H1 (cell line): Measurements from ENCODE around the gene LRRC49. TPM values are rescaled to one million over a fixed set of nuclear protein-coding genes. Genes with fewer than 3 reads are reported as not detected.

Source experiments
- CTCF ChIA-PET: fragments of 300-600 bp; sonication (Branson Sonifier 250); formaldehyde crosslinking; loops from one replicate; lab custom pipeline; 2021; ENCODE audit not compliant: partially characterized antibody; lab: Charles Lee
- POLR2A ChIA-PET: fragments of 300-600 bp; sonication (Branson Sonifier 250); formaldehyde crosslinking; loops from one replicate; lab custom pipeline; 2021; ENCODE audit warnings: inconsistent platforms; ENCODE audit not compliant: partially characterized antibody; lab: Charles Lee
- DNase-seq, 2 experiments: peaks; one replicate each; pipeline versions ENCODE4 v3.0.0 to v3.0.0-alpha.2; 2010 to 2022; ENCODE audit warnings: low spot score in 2 of 2, low read depth in 1 of 2, mixed read lengths in 1 of 2
- FAIRE-seq: peaks from 2 replicates; lab custom pipeline; 2011; peaks lifted over from hg19 to GRCh38; lab: Jason Lieb, UNC
- H2AFZ ChIP-seq: 2 replicates; pipeline ENCODE4 v1.8.1; 2012; ENCODE audit warnings: low read length, inconsistent platforms
- H2AK5ac ChIP-seq: 2 replicates; pipeline ENCODE4 v1.6.1; 2013; ENCODE audit warnings: low read depth, low read length
- H2BK120ac ChIP-seq: replicated peaks from 2 replicates; pipeline ENCODE3; 2013; ENCODE audit warnings: low read depth, low read length, inconsistent platforms
- H2BK12ac ChIP-seq: 2 replicates; pipeline ENCODE4 v1.6.1; 2013; ENCODE audit warnings: low read depth, low read length
- H2BK15ac ChIP-seq: 2 replicates; pipeline ENCODE4 v1.6.1; 2013; ENCODE audit warnings: low read length
- H2BK20ac ChIP-seq: 2 replicates; pipeline ENCODE4 v1.6.1; 2013; ENCODE audit warnings: low read length
- H2BK5ac ChIP-seq: 2 replicates; pipeline ENCODE4 v1.6.1; 2013; ENCODE audit warnings: low read depth, low read length
- H3K14ac ChIP-seq: 2 replicates; pipeline ENCODE4 v1.6.1; 2013; ENCODE audit warnings: inconsistent platforms; ENCODE audit not compliant: insufficient read length
- H3K18ac ChIP-seq: 2 replicates; pipeline ENCODE4 v1.6.1; 2013; ENCODE audit warnings: low read length; ENCODE audit errors: extremely low read depth
- H3K23ac ChIP-seq: 2 replicates; pipeline ENCODE4 v1.6.1; 2013; ENCODE audit warnings: inconsistent platforms; ENCODE audit not compliant: insufficient read length
- H3K23me2 ChIP-seq: 2 replicates; pipeline ENCODE4 v1.6.1; 2013; ENCODE audit warnings: low read depth, low read length
- H3K27ac ChIP-seq: 2 replicates; pipeline ENCODE4 v1.6.1; 2011; ENCODE audit warnings: low read depth, low read length, inconsistent platforms
- H3K27me3 ChIP-seq, 4 experiments: replicated peaks in 1 of 4; 1 replicate in 1 of 4; 2 replicates in 3 of 4; pipeline versions ENCODE4 v1.6.1 to v1.8.1; 2011 to 2013; ENCODE audit warnings: low read length in 3 of 4, mild to moderate bottlenecking in 3 of 4, inconsistent platforms in 2 of 4, mixed read lengths in 2 of 4, moderate library complexity in 1 of 4; ENCODE audit not compliant: control insufficient read depth in 3 of 4, insufficient read depth in 3 of 4; ENCODE audit errors: extremely low read depth in 1 of 4
- H3K36me3 ChIP-seq, 4 experiments: 2 replicates each; pipeline versions ENCODE4 v1.6.1 to v1.8.1; 2011 to 2013; ENCODE audit warnings: mild to moderate bottlenecking in 4 of 4, low read length in 3 of 4, moderate library complexity in 2 of 4, control low read depth in 1 of 4, inconsistent platforms in 1 of 4; ENCODE audit not compliant: insufficient read depth in 4 of 4, control insufficient read depth in 2 of 4
- H3K4ac ChIP-seq: replicated peaks from 2 replicates; pipeline ENCODE3; 2013; ENCODE audit warnings: low read length, low read depth, mixed read lengths, inconsistent platforms; ENCODE audit not compliant: insufficient read length
- H3K4me1 ChIP-seq, 4 experiments: replicated peaks in 1 of 4; 1 replicate in 1 of 4; 2 replicates in 3 of 4; pipeline versions ENCODE4 v1.6.1 to v1.8.1; 2011 to 2013; ENCODE audit warnings: low read length in 3 of 4, inconsistent platforms in 2 of 4, mixed read lengths in 1 of 4; ENCODE audit not compliant: insufficient read depth in 4 of 4, control insufficient read depth in 3 of 4
- H3K4me2 ChIP-seq, 2 experiments: 2 replicates each; pipeline versions ENCODE4 v1.6.1 to v1.8.1; 2011 to 2013; ENCODE audit warnings: low read depth in 2 of 2, low read length in 2 of 2, control low read depth in 1 of 2, inconsistent platforms in 1 of 2, mild to moderate bottlenecking in 1 of 2; ENCODE audit not compliant: insufficient read depth in 1 of 2
- H3K4me3 ChIP-seq, 4 experiments: fragments of 200-600, 300-600 bp in 1 of 4; sonication (generic), shearing (Covaris generic), sonication (Bioruptor Twin) in 1 of 4; 2 replicates each; pipeline versions ENCODE4 v1.5.1 to v1.8.1; 2011 to 2016; ENCODE audit warnings: low read length in 4 of 4, low read depth in 3 of 4, control low read depth in 2 of 4, inconsistent platforms in 2 of 4, mild to moderate bottlenecking in 2 of 4, mixed read lengths in 1 of 4, moderate library complexity in 1 of 4; ENCODE audit not compliant: insufficient read depth in 2 of 4; ENCODE audit errors: extremely low read depth in 1 of 4
- H3K56ac ChIP-seq: replicated peaks from 2 replicates; pipeline ENCODE3; 2013; ENCODE audit warnings: low read depth, mild to moderate bottlenecking, mixed read lengths, low read length, inconsistent platforms; ENCODE audit not compliant: insufficient read length
- H3K79me1 ChIP-seq: 2 replicates; pipeline ENCODE4 v1.6.1; 2013; ENCODE audit warnings: low read depth, low read length, control low read depth
- H3K79me2 ChIP-seq, 2 experiments: 2 replicates each; pipeline versions ENCODE4 v1.6.1 to v1.8.1; 2012 to 2013; ENCODE audit warnings: low read length in 2 of 2, mild to moderate bottlenecking in 2 of 2, inconsistent platforms in 1 of 2; ENCODE audit not compliant: insufficient read depth in 2 of 2, control insufficient read depth in 1 of 2
- H3K9ac ChIP-seq, 4 experiments: replicated peaks in 1 of 4; 1 replicate in 1 of 4; 2 replicates in 3 of 4; pipeline versions ENCODE4 v1.6.1 to v1.8.1; 2011 to 2013; ENCODE audit warnings: low read depth in 3 of 4, low read length in 3 of 4, control low read depth in 2 of 4, mild to moderate bottlenecking in 2 of 4, moderate library complexity in 2 of 4, inconsistent platforms in 1 of 4; ENCODE audit errors: extremely low read depth in 1 of 4
- H3K9me3 ChIP-seq, 2 experiments: 2 replicates each; pipeline versions ENCODE4 v1.6.1 to v1.8.1; 2012 to 2013; ENCODE audit warnings: mild to moderate bottlenecking in 2 of 2, moderate library complexity in 2 of 2, control low read depth in 1 of 2, inconsistent platforms in 1 of 2, low read depth in 1 of 2, low read length in 1 of 2, mixed read lengths in 1 of 2; ENCODE audit not compliant: insufficient read depth in 2 of 2
- H4K20me1 ChIP-seq, 2 experiments: replicated peaks in 1 of 2; 2 replicates each; pipeline versions ENCODE3 to v1.8.1; 2011 to 2013; ENCODE audit warnings: inconsistent platforms in 2 of 2, low read length in 2 of 2, mild to moderate bottlenecking in 1 of 2; ENCODE audit not compliant: insufficient read depth in 2 of 2, control insufficient read depth in 1 of 2
- H4K5ac ChIP-seq: 2 replicates; pipeline ENCODE4 v1.6.1; 2013; ENCODE audit warnings: low read length, low read depth, mixed read lengths, inconsistent platforms; ENCODE audit not compliant: insufficient read length
- H4K8ac ChIP-seq: 2 replicates; pipeline ENCODE4 v1.8.0; 2013; ENCODE audit warnings: mild to moderate bottlenecking, moderate library complexity, low read length, inconsistent platforms; ENCODE audit not compliant: insufficient read depth; ENCODE audit errors: extremely low read depth
- H4K91ac ChIP-seq: replicated peaks from 2 replicates; pipeline ENCODE3; 2013; ENCODE audit warnings: low read length, mixed read lengths, inconsistent platforms; ENCODE audit not compliant: insufficient read length
- CBX8 ChIP-seq: fragments of 300-800, 300-1000 bp; sonication (generic); IDR thresholded peaks from 2 replicates; pipeline ENCODE4 v1.7.1; 2016; ENCODE audit warnings: low read depth, low read length, borderline replicate concordance
- CEBPB ChIP-seq: IDR thresholded peaks from 2 replicates; pipeline ENCODE4 v1.6.1; 2012; ENCODE audit warnings: low read depth, low read length
- CHD1 ChIP-seq: IDR thresholded peaks from 2 replicates; pipeline ENCODE4 v1.6.1; 2012; ENCODE audit warnings: low read depth, low read length, improper control_type of control experiment
- CHD2 ChIP-seq: IDR thresholded peaks from 2 replicates; pipeline ENCODE4 v1.6.1; 2012; ENCODE audit warnings: low read length, improper control_type of control experiment
- CTBP2 ChIP-seq: IDR thresholded peaks from 2 replicates; pipeline ENCODE4 v1.7.0; 2011; ENCODE audit warnings: borderline replicate concordance, mild to moderate bottlenecking, moderate library complexity, mixed read lengths, low read length; ENCODE audit not compliant: insufficient read depth, insufficient read length
- EZH2 ChIP-seq: fragments of 200-600 bp; sonication (generic); IDR thresholded peaks from 2 replicates; pipeline ENCODE4 v1.7.1; 2012; ENCODE audit warnings: low read depth, mild to moderate bottlenecking, moderate library complexity, low read length, inconsistent platforms; ENCODE audit not compliant: severe bottlenecking
- JUN ChIP-seq: IDR thresholded peaks from 2 replicates; pipeline ENCODE4 v1.6.1; 2011; ENCODE audit warnings: low read depth, mild to moderate bottlenecking, improper control_type of control experiment, low read length
- POLR2A ChIP-seq, 2 experiments: IDR thresholded peaks; 1 replicate in 1 of 2; 2 replicates in 1 of 2; pipeline ENCODE4 v1.6.1; 2011; ENCODE audit warnings: low read depth in 2 of 2, low read length in 2 of 2, mild to moderate bottlenecking in 2 of 2; ENCODE audit errors: control extremely low read depth in 1 of 2
- POU5F1 ChIP-seq: IDR thresholded peaks from 2 replicates; pipeline ENCODE4 v1.6.1; 2011; ENCODE audit warnings: low read depth, mild to moderate bottlenecking, low read length, moderate library complexity
- RBBP5 ChIP-seq: IDR thresholded peaks from 2 replicates; pipeline ENCODE4 v1.7.1; 2012; ENCODE audit warnings: low read depth, mild to moderate bottlenecking, inconsistent platforms, low read length, moderate library complexity, borderline replicate concordance
- SIRT6 ChIP-seq: IDR thresholded peaks from one replicate; pipeline ENCODE4 v1.7.1; 2012; ENCODE audit warnings: low read length, inconsistent platforms
- SP1 ChIP-seq: IDR thresholded peaks from 2 replicates; pipeline ENCODE4 v1.6.1; 2011; ENCODE audit warnings: low read depth, low read length
- TAF7 ChIP-seq: optimal IDR thresholded peaks from 2 replicates; pipeline ENCODE3; 2011; ENCODE audit warnings: low read depth, mild to moderate bottlenecking, inconsistent platforms, low read length, moderate library complexity, borderline replicate concordance
- TCF12 ChIP-seq: IDR thresholded peaks from 2 replicates; pipeline ENCODE4 v1.6.1; 2011; ENCODE audit warnings: low read depth, mild to moderate bottlenecking, low read length
- WGBS, 2 experiments: shearing (Covaris generic) in 1 of 2; methylation state at CpG; one replicate each; pipeline versions ENCODE4 v1.1.6 to v1.1.7; 2013 to 2015; ENCODE audit warnings: low lambda C conversion rate in 2 of 2, mixed read lengths in 2 of 2, inconsistent platforms in 1 of 2, low coverage in 1 of 2, missing lambda C conversion rate in 1 of 2; ENCODE audit not compliant: insufficient replicate concordance in 2 of 2, insufficient coverage in 1 of 2, insufficient read length in 1 of 2; ENCODE audit errors: extremely low coverage in 1 of 2, missing lambda C conversion rate in 1 of 2; 5-methylcytosine and 5-hydroxymethylcytosine counted together
- polyA plus RNA-seq, 7 experiments: library from polyadenylated mRNA; depleted of rRNA in 3 of 7; stranded (reverse) in 5 of 7; unstranded in 2 of 7; fragments of >200 nt in 5 of 7; fragments of 200-250 nt in 2 of 7; gene quantifications; 1 replicate in 5 of 7; 2 replicates in 1 of 7; 4 replicates in 1 of 7; pipeline versions ENCODE4 v1.2.1 to v1.2.3, GENCODE V29; 2011 to 2013; ENCODE audit warnings: missing spikeins in 2 of 7, mixed read lengths in 2 of 7
- total RNA-seq: library from RNA; stranded (reverse); fragmentation: NEBNext Ultra II Directional; extraction: Animal tissue kit (Norgen Biotek cat#: 25700); gene quantifications from 2 replicates; pipeline ENCODE4 v1.2.1, GENCODE V29; 2021
- TF ChIP-seq, protein P1 (sequence below): IDR thresholded peaks from 2 replicates; pipeline ENCODE4 v1.6.1; 2011; ENCODE audit warnings: low read length, improper control_type of control experiment

Gene LRRC49
- total and polyA plus RNA-seq, 2 of the 8 experiments (the other 6 are each of a cell fraction or from before 2014, with no cell fraction given) = 5.0 to 10.4 TPM

DNA sequence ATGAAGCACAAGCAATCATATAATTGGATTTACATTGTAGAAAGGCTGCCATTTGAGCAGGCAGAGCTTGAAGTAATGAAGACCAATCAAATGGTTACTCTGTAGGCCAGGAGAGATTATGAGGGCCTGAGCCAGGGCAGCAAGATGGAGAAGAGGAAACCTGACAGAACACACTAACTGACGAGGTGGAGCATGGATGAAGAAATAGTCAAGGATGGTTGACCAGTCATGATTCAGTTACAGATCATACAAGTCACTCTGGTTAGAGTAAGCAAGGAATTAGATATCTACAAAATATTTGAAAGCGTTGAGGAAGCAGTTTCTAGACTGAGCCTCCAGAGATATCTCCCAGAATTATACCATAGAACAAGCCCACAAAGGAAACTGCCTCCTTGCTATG, 120.8 kb downstream of the LRRC49 start:
- H4K20me1 ChIP-seq = no peaks in the 10 kb centered on the region
- no peak overlapping the region for H4K91ac ChIP-seq
- H3K27ac ChIP-seq = no peak overlapping the region
- FAIRE-seq (no peak), DNase-seq (no peak)
- H3K27me3 ChIP-seq = no peaks in the 10 kb centered on the region
- H3K4ac ChIP-seq = no peak overlapping the region
- H3K4me3 ChIP-seq = no peak overlapping the region
- no peak overlapping the region for H3K9ac ChIP-seq
- no peak overlapping the region for H2AFZ ChIP-seq
- H4K5ac ChIP-seq = no peak overlapping the region
- no peaks in the 10 kb centered on the region for H3K4me1 ChIP-seq
- H3K79me2 ChIP-seq = no peaks in the 10 kb centered on the region
- no peak overlapping the region for H3K18ac ChIP-seq
- no peaks in the 10 kb centered on the region for H3K36me3 ChIP-seq
- CTCF ChIA-PET = interaction anchor here (1.0 to 1.9 kb wide), 5 partner anchors 70 to 648 kb away, joined by 3 to 7 read pairs (median 3); no protein-coding TSS in a partner anchor
- H3K14ac ChIP-seq = no peak overlapping the region
- WGBS, 2 experiments = 88% methylated on average over 2 of the region's 2 CpGs; no CpG with 5 or more reads in 1 of the 2 experiments
- POLR2A ChIA-PET = interaction anchor here (0.8 kb wide), 1 partner anchor 500 kb away, joined by 3 read pairs; no protein-coding TSS in a partner anchor
- no peak overlapping the region for H2BK120ac ChIP-seq
- H3K23me2 ChIP-seq = no peaks in the 10 kb centered on the region
- no peak overlapping the region for H2AK5ac ChIP-seq
- no peak overlapping the region for H2BK20ac ChIP-seq
- no peak overlapping the region for H2BK12ac ChIP-seq
- H2BK5ac ChIP-seq = no peak overlapping the region
- no peak overlapping the region for H3K23ac ChIP-seq
- no peak overlapping the region for H2BK15ac ChIP-seq
- no peak overlapping the region for H3K4me2 ChIP-seq
- no peaks in the 10 kb centered on the region for H3K9me3 ChIP-seq
- no peak overlapping the region for H3K56ac ChIP-seq
- no peaks in the 10 kb centered on the region for H3K79me1 ChIP-seq
- no peak overlapping the region for H4K8ac ChIP-seq
- TF ChIP-seq SP1 (no peak), CHD2 (no peak), CBX8 (no peak), POU5F1 (no peak), RBBP5 (no peak), JUN (no peak), TAF7 (no peak), CHD1 (no peak), SIRT6 (no peak), TCF12 (no peak), POLR2A (IDR thresholded peaks at IDR 0.05; ENCODE audit: control extremely low read depth in 1 of 2, low read depth in 2 of 2, low read length in 2 of 2) (no peak), EZH2 (no peak), CTBP2 (no peak), CEBPB (no peak)
- TF ChIP-seq, protein P1, sequence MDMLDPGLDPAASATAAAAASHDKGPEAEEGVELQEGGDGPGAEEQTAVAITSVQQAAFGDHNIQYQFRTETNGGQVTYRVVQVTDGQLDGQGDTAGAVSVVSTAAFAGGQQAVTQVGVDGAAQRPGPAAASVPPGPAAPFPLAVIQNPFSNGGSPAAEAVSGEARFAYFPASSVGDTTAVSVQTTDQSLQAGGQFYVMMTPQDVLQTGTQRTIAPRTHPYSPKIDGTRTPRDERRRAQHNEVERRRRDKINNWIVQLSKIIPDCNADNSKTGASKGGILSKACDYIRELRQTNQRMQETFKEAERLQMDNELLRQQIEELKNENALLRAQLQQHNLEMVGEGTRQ = no peak
